ENCODE data around the gene SPNS2. TPM values are rescaled to one million over a fixed set of nuclear protein-coding genes. Genes with fewer than 3 reads are reported as not detected.

Gene SPNS2
- polyA plus RNA-seq, 1 donor (not counting 4 experiments of a cell fraction or from before 2014, with no cell fraction given), result 0.10 TPM

DNA sequence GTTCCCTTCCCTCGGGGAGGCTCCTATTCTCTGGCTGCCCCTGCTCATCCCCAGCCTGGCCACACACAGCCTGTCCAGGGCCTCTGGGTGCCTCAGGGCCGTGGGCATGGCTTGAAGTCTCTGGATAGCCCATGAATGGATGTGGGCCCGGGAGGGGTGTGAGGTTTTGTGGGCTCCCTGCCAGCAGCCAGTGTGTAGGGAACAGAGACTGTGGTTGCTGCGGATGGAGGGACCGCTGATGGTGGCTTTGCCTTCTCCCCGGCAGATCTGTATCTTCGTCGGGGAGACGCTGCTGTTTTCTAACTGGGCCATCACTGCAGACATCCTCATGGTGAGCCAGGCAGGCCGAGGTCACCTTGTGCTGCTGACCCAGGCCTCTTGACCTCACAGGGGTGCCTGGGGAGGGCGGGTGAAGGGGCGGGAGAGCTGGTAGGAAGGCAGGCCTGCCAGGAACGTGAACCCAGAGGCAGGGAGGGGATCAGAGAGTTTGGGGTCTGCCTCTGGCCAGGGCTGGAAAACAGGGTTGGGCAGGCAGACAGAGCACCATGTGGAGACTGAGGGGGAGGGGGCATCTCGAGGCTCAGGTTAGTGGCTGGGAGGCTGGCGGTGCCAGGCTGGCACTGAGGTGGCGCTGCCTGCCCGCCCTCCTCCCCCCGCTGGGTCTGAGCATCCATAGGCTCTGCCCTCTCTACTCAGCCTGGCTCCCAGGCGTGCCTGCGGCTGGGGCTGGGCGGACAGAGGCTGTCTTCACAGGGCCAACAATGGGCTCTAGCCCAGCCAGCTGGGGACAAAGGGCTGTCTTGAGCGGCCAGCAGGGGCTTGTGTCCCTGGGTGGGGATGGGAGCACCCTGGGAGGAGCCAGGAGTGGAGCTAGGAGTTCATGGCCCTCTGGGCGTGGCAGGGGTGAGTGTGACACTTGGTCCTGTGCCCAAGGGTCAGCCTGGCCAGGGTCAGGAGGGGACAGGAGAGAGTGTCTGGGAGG is 35.1 kb downstream of the SPNS2 start:
- Histone ChIP-seq H3K27ac (ENCODE audit: control insufficient read depth, insufficient read depth, low read length) (no peak overlapping the region), H3K4me2 (ENCODE audit: control insufficient read depth, extremely low read depth, insufficient read depth, low read depth, low read length) (no peak overlapping the region), H3K9me1 (ENCODE audit: control insufficient read depth, extremely low read depth, insufficient read depth, low read length) (no peaks in the 10 kb centered on the region), H3K36me3 (ENCODE audit: control insufficient read depth in 2 of 2, extremely low read depth in 1 of 2, insufficient read depth in 2 of 2, low read length in 2 of 2) (peaks cover 7 to 10% of the 10 kb centered on the region in 2 experiments), H3K4me1 (ENCODE audit: control insufficient read depth, extremely low read depth, insufficient read depth, low read length) (no peaks in the 10 kb centered on the region), H2AFZ (ENCODE audit: control insufficient read depth, low read length) (no peak overlapping the region), H3K79me2 (ENCODE audit: control insufficient read depth, insufficient read depth, low read length) (no peaks in the 10 kb centered on the region), H3K27me3 (ENCODE audit: control insufficient read depth, extremely low read depth, insufficient read depth, low read length) (peaks cover 26% of the 10 kb centered on the region), H3K9me3 (ENCODE audit: control insufficient read depth, low read depth, low read length) (no peaks in the 10 kb centered on the region), H4K20me1 (ENCODE audit: control insufficient read depth, extremely low read depth, insufficient read depth, low read length) (peaks cover 9% of the 10 kb centered on the region), H3K9ac (ENCODE audit: control insufficient read depth, extremely low read depth, insufficient read depth, low read length) (no peak overlapping the region), H3K4me3 (ENCODE audit: control insufficient read depth in 2 of 3, extremely low read depth in 1 of 3, insufficient read depth in 2 of 3, low read depth in 1 of 3, low read length in 3 of 3) (no peak overlapping the region)
- TF ChIP-seq, protein P1, sequence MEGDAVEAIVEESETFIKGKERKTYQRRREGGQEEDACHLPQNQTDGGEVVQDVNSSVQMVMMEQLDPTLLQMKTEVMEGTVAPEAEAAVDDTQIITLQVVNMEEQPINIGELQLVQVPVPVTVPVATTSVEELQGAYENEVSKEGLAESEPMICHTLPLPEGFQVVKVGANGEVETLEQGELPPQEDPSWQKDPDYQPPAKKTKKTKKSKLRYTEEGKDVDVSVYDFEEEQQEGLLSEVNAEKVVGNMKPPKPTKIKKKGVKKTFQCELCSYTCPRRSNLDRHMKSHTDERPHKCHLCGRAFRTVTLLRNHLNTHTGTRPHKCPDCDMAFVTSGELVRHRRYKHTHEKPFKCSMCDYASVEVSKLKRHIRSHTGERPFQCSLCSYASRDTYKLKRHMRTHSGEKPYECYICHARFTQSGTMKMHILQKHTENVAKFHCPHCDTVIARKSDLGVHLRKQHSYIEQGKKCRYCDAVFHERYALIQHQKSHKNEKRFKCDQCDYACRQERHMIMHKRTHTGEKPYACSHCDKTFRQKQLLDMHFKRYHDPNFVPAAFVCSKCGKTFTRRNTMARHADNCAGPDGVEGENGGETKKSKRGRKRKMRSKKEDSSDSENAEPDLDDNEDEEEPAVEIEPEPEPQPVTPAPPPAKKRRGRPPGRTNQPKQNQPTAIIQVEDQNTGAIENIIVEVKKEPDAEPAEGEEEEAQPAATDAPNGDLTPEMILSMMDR (optimal IDR thresholded peaks at IDR 0.05 in 1 of 3, IDR thresholded peaks at IDR 0.05 in 1 of 3, conservative IDR thresholded peaks at IDR 0.05 in 1 of 3; ENCODE audit: extremely low read depth in 1 of 3, insufficient read depth in 2 of 3, low read length in 3 of 3), result no peak
- no peak for TF ChIP-seq EZH2 (IDR thresholded peaks at IDR 0.05; ENCODE audit: low read length)
- dilution Hi-C loops (cut with MboI; ENCODE audit: extremely low pct_ligation_motif_present, low sequenced_read_pairs), result no loop called here
- FAIRE-seq, result no peak
- no peak for DNase-seq (ENCODE audit: low read depth, low spot score)

DNA sequence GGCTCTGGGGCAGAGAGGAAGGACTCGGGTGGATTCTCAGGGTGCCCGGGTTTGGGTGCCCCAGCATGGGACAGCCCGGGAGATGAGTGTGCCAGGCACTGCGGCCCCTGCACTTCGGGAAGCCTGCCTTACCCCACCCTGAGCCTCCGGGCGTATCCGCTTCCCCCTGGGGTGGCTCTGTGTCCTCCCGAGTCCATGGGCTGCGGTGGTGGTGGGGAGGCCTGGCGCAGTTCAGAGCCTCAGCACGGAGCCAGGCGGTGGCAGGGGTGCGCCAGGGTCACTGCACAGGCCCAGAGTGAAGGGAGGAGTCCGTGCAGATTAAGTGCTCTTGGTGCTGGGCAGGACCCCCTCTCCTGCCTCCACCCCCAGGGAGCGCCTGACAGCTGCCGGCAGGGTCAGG is 35.8 kb downstream of the SPNS2 start:
- TF ChIP-seq, protein P1 (optimal IDR thresholded peaks at IDR 0.05 in 1 of 3, IDR thresholded peaks at IDR 0.05 in 1 of 3, conservative IDR thresholded peaks at IDR 0.05 in 1 of 3; ENCODE audit: extremely low read depth in 1 of 3, insufficient read depth in 2 of 3, low read length in 3 of 3), result no peak
- TF ChIP-seq EZH2 (IDR thresholded peaks at IDR 0.05; ENCODE audit: low read length), result no peak
- Histone ChIP-seq H3K9me1 (ENCODE audit: control insufficient read depth, extremely low read depth, insufficient read depth, low read length) (no peaks in the 10 kb centered on the region), H3K9me3 (ENCODE audit: control insufficient read depth, low read depth, low read length) (no peaks in the 10 kb centered on the region), H3K4me2 (ENCODE audit: control insufficient read depth, extremely low read depth, insufficient read depth, low read depth, low read length) (no peak overlapping the region), H3K9ac (ENCODE audit: control insufficient read depth, extremely low read depth, insufficient read depth, low read length) (no peak overlapping the region), H3K27ac (ENCODE audit: control insufficient read depth, insufficient read depth, low read length) (no peak overlapping the region), H4K20me1 (ENCODE audit: control insufficient read depth, extremely low read depth, insufficient read depth, low read length) (peaks cover 9% of the 10 kb centered on the region), H3K4me1 (ENCODE audit: control insufficient read depth, extremely low read depth, insufficient read depth, low read length) (no peaks in the 10 kb centered on the region), H3K4me3 (ENCODE audit: control insufficient read depth in 2 of 3, extremely low read depth in 1 of 3, insufficient read depth in 2 of 3, low read depth in 1 of 3, low read length in 3 of 3) (no peak overlapping the region), H3K36me3 (ENCODE audit: control insufficient read depth in 2 of 2, extremely low read depth in 1 of 2, insufficient read depth in 2 of 2, low read length in 2 of 2) (peaks cover 14 to 15% of the 10 kb centered on the region in 2 experiments), H2AFZ (ENCODE audit: control insufficient read depth, low read length) (no peak overlapping the region), H3K27me3 (ENCODE audit: control insufficient read depth, extremely low read depth, insufficient read depth, low read length) (peaks cover 26% of the 10 kb centered on the region), H3K79me2 (ENCODE audit: control insufficient read depth, insufficient read depth, low read length) (no peaks in the 10 kb centered on the region)
- FAIRE-seq (no peak), DNase-seq (ENCODE audit: low read depth, low spot score) (no peak)
- dilution Hi-C loops (cut with MboI; ENCODE audit: extremely low pct_ligation_motif_present, low sequenced_read_pairs), result no loop called here
